ENCODE data around the gene CTNNA3.

CTNNA3 gene

GRCh38 chr10:67327626-67328535, 368.1 kb downstream of the CTNNA3 start:
- no peak for DNase-seq (ENCODE audit: low spot score)

GRCh38 chr10:67319976-67320375, 376.0 kb downstream of the CTNNA3 start:
- no peak for DNase-seq (ENCODE audit: low spot score)

DNA sequence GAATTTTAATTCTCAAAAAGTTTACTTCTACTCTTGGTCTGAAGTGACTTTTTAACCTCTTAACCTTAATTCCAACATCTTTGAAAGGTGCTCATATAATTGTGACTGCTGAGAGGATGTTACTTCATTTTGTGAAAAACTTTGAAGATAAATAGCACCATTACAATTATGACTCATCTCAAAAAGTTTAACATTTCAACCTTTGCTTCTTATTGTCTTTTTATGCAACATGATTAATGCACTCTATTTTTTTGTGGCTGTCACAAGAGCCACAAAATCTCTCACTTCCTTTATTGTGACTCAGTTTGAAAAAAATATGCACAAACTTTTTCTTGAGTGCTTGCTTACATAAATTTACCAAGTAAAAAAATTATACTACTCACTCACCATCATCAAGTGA, 387.1 kb downstream of the CTNNA3 start:
- DNase-seq (ENCODE audit: low spot score), result no peak

GRCh38 chr10:67306588-67307205, 389.3 kb downstream of the CTNNA3 start:
- DNase-seq (ENCODE audit: low spot score), result peak; percentile 7

GRCh38 chr10:67302701-67303100, 393.3 kb downstream of the CTNNA3 start:
- DNase-seq (ENCODE audit: low spot score), result no peak

DNA sequence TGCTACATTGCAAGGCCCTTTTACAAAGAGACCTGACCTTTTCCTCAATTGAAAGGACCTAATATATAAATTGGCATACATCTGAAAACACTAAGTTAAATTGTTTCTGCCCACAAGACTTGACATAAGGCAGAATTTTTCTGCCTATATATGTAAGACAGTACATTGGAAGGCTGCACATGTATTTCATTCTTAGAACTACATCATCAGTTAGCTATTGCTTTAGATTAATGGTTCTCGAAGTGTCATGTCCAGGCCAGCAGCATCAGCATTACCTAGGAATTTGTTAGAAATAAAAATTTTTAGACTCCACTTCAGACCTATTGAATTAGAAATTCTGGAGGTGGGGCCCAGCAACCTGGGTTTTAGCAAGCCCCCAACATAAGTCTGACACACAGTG, 396.2 kb downstream of the CTNNA3 start:
- DNase-seq (ENCODE audit: low spot score), result no peak

- DNase-seq (ENCODE audit: low spot score), result no peak
Observed at GRCh38 chr10:67297637-67298181, 398.3 kb downstream of the CTNNA3 start.

DNA sequence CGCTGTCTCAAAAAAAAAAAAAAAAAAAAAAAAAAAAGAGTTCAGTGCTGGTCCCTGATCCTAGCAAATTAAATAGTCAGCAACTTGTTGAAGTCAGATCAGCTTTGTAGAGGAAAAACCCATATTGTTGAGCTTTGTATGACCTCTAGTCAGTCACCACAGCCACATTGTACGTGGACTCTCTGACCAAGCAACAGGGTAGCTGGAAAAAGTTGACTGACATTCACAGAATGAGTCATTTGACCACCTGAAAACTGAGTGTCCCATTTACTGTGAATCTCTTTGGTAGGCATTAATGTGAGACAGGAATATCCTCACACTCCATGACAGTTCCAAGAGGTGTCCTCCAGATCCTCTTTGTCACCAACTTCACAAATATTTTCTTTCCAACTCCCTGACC, 399.1 kb downstream of the CTNNA3 start:
- DNase-seq (ENCODE audit: low spot score), result no peak

GRCh38 chr10:67288688-67289410, 407.1 kb downstream of the CTNNA3 start:
- no peak for DNase-seq (ENCODE audit: low spot score)

DNA sequence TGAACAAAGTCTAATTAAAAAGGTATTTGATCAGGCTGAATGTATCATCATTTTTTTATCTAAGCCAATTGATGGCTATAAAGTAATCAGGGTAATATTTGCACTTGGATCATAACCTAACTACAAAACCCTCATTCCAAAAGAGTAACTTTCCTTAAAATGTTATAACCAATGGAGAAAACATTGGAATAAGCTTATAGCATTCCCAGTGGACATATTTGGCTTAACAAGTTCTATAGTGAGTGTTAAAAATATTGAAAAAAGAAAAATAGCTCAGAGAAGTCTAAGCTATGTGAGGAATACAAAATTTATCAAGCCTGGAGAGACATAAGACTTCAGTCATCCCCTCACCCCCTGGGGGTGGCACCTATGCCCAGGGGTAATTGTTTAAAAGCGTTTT, 411.4 kb downstream of the CTNNA3 start:
- DNase-seq (ENCODE audit: low spot score), result no peak

DNA sequence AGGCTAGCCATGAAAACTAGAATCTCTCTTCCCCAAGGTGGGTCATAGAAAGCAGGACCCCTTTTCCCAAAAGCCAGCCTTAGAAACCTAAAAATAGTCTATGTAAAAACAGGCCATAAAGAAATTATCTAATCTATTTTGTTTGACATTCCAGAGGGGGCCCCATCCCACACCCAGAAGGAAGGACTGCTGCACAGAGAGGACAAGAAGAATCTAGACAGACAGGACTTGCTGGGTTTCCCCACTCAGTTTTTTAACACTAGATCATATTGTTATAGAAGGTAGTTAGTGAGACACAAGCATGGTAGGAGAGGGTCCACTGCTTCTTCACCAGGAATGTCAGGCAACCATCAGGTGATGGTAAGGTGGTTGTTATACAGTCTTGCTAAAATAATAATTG, 413.1 kb downstream of the CTNNA3 start:
- DNase-seq (ENCODE audit: low spot score), result no peak

DNA sequence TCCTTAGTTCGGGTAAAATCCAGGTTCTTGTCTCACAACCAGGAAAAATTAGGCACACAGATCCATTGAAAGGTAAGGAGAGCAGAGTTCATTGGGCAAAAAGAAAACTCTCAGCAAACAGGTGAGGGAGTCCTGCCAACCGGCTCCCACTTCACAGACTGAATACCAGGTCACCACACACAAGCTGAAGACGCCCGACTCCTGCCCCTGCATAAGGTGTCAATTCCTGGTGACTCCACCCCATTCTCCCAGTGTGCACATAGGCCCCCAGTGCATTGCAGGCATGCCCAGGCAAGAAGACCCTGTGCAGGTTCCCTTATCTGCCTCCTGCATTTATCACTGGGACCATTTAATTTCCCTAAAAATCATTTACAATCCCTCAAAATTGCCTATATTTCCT, 415.6 kb downstream of the CTNNA3 start:
- DNase-seq (ENCODE audit: low spot score), result no peak

- DNase-seq (ENCODE audit: low spot score), result no peak
Observed at GRCh38 chr10:67277402-67277801, 418.6 kb downstream of the CTNNA3 start.

- no peak for DNase-seq (ENCODE audit: low spot score)
Observed at GRCh38 chr10:67269828-67270227, 426.2 kb downstream of the CTNNA3 start.

DNA sequence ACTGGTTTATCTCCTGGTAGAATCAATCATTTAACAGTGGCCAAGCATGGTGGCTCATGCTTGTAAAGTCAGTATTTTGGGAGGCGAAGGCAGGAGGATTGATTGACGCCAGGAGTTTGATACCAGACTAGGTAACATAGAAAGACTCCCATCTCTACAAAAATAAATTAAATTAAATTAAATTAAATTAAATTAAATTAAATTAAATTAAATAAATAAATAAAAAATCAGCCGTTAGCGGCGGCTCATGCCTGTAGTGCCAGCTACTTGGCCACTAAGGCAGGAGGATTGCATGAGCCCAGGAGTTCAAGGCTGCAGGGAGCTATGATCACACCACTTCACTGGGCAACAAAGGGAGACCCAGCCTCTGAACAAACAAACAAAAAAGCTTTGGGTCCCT, 427.8 kb downstream of the CTNNA3 start:
- no peak for DNase-seq (ENCODE audit: low spot score)

DNA sequence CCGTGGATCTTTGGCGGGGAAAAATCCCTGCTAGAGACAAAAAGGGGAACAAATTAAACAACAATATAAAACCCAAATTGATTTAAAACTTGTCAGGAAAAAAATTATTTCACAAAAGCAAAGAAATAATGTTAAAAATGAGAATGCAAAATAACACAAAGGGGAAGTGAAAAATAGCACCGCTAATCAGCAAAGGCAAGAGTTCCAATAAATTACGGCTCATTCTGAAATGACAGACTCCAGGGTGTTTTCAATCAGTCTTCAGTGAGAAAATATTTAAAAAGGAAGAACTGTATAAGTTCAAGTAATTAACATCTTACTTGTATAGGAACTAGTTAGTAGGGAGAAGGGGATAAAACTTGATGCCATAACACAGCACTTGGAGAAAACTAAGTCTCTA, 433.3 kb downstream of the CTNNA3 start:
- DNase-seq (ENCODE audit: low spot score), result no peak

DNA sequence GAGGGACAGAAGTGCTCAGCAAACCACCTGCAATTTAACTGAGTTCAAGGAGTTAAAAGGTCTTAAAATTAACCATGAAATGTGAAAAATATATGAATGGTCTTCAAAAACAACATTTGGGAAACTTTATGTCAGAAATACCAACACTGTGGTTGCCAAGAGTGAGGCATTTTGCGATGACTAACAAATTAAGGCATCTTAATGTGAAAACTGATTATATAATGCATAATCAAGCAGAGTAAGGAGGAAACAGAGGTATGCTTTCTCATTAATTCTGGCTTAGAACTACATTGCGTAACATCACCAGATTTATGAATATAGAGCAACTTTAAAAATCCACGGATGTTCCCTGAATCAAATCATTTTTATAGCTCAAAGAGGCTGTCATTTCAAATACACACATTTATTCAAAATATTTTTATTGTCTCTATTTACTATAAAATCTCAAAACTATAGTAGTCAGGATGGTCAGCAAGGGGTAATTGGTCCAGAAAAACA, 434.6 kb downstream of the CTNNA3 start:
- no peak for DNase-seq (ENCODE audit: low spot score)

- DNase-seq (ENCODE audit: low spot score), result no peak
Observed at GRCh38 chr10:67259319-67259929, 436.6 kb downstream of the CTNNA3 start.

DNA sequence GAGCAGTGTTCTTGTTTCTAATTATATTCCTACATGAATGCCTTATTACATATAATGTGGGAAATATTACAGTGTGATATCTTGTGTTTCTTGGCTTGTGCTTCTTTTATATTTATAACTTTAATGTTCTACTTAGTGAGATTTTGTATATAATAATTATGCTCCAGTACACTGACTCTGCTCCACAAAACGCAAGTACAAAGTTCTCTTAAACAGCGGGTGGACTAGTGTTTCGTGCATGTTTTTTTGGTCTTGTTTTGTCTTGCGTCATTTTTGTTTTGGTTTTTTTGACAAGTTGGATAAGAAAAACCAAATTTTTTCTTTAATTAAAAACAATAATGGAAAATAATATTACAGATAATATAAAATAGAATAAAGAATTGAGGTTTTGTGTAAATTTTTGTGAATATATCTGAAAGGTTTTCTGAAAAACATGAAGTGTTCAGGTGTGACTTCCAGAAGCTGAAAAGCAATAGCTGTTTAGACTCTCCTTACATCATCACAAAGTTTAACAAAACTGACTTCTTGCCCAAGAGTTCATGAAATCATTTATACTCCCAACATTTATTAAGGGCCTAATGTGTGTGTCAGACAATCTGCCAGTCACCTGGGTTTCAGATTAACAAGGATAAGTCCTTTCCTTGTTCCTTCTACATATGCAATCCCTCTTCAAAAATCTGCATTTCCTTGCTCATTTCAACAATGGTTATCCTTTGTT, 438.4 kb downstream of the CTNNA3 start:
- DNase-seq (ENCODE audit: low spot score), result no peak

- no peak for DNase-seq (ENCODE audit: low spot score)
Observed at GRCh38 chr10:67257018-67257417, 439.0 kb downstream of the CTNNA3 start.

DNA sequence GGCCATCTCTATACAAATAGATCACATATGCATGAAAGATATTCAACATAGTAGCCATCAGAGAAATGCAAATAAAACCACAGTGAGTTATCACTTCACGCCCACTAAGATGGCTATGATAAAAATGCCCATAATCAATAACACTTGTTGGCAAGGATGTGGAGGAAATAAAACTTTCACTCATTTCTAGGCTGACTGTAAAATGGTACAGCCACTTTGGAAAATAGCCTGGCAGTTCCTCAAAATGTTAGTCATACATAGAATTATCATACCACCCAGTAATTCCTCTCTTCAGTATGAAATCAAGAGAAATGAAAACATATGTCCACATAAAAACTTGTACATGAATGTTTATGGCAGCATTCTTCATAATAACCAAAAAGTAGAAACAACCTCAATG, 445.3 kb downstream of the CTNNA3 start:
- no peak for DNase-seq (ENCODE audit: low spot score)
